Ovary (tissue), 3 donors: ENCODE results near the gene SRRT.
"Not testable (repeated sequence)": the region's sequence is repeated elsewhere in the genome, so short reads cannot be mapped to it uniquely, and the experiment has no call there.

ENCODE experiments used
- EP300 ChIP-seq: sonication (generic); formaldehyde crosslinking; IDR thresholded peaks from one replicate; pipeline ENCODE4 v1.6.1; 2017; ENCODE audit warnings: antibody characterized with exemption
- POLR2A ChIP-seq: fragments of 450-650 bp; IDR thresholded peaks from one replicate; pipeline ENCODE4 v1.6.1; 2017; ENCODE audit warnings: antibody characterized with exemption, mild to moderate bottlenecking, moderate library complexity
- TF ChIP-seq, protein P1 (sequence below), 3 donors: fragments of 450-650 bp in 2 of 3; fragments of 200-600 bp in 1 of 3; IDR thresholded peaks; one replicate each; pipeline versions ENCODE4 v1.5.1 to v1.8.0; 2016 to 2022; ENCODE audit warnings: antibody characterized with exemption in 3 of 3, mild to moderate bottlenecking in 1 of 3
- donor health status: DM: no; HTN: no; CAD: no.

DNA sequence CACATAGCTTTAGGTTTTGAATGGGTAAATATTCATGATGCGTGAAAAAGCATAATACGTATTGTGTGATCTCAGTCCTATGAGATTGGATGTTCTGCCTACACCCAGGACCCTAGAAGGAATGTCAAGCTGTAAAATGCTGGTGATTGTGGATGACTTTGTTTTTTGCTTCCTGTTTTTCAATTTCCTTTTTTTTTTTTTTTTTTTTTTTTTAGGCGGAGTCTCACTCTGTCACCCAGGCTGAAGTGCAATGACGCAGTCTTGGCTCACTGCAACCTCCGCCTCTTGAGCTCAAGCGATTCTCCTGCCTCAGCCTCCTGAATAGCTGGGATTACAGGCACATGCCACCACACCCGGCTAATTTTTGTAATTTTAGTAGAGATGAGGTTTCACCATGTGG lies 35.5 kb downstream of the SRRT start:
- not testable (repeated sequence) for TF ChIP-seq EP300, POLR2A
- TF ChIP-seq, protein P1, sequence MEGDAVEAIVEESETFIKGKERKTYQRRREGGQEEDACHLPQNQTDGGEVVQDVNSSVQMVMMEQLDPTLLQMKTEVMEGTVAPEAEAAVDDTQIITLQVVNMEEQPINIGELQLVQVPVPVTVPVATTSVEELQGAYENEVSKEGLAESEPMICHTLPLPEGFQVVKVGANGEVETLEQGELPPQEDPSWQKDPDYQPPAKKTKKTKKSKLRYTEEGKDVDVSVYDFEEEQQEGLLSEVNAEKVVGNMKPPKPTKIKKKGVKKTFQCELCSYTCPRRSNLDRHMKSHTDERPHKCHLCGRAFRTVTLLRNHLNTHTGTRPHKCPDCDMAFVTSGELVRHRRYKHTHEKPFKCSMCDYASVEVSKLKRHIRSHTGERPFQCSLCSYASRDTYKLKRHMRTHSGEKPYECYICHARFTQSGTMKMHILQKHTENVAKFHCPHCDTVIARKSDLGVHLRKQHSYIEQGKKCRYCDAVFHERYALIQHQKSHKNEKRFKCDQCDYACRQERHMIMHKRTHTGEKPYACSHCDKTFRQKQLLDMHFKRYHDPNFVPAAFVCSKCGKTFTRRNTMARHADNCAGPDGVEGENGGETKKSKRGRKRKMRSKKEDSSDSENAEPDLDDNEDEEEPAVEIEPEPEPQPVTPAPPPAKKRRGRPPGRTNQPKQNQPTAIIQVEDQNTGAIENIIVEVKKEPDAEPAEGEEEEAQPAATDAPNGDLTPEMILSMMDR (IDR thresholded peaks at IDR 0.05) = not testable (repeated sequence)
